ENCODE data around the gene TNS1. TPM values are rescaled to one million over a fixed set of nuclear protein-coding genes. Genes with fewer than 3 reads are reported as not detected.

Gene TNS1
- total and polyA plus RNA-seq, 2 experiments from 2014 or later, result 16.2 to 27.6 TPM

- 77% methylated on average over 13 of the region's 13 CpGs for WGBS (ENCODE audit: low lambda C conversion rate, missing lambda C conversion rate)
- no peaks in the 10 kb centered on the region for H3K9me3 ChIP-seq (ENCODE audit: low read depth)
- no peak overlapping the region for H3K27ac ChIP-seq
- DNase-seq (ENCODE audit: low spot score), result no peak
- H3K4me2 ChIP-seq, result no peak overlapping the region
- H3K9me2 ChIP-seq (replicated peaks; ENCODE audit: insufficient read depth), result no peaks in the 10 kb centered on the region
- H2AFZ ChIP-seq, result no peak overlapping the region
- H3K4me3 ChIP-seq, result no peak overlapping the region
- no peaks in the 10 kb centered on the region for H3K27me3 ChIP-seq
- H3K4me1 ChIP-seq (ENCODE audit: insufficient read depth), result no peaks in the 10 kb centered on the region
- no peaks in the 10 kb centered on the region for H4K20me1 ChIP-seq (ENCODE audit: insufficient read depth, poor library complexity, severe bottlenecking)
- no peaks in the 10 kb centered on the region for H3K36me3 ChIP-seq (replicated peaks; ENCODE audit: insufficient read depth, low read depth)
- no peak for TF ChIP-seq EZH2 (IDR thresholded peaks at IDR 0.05; ENCODE audit: borderline replicate concordance)
- no peak for TF ChIP-seq CTCF (IDR thresholded peaks at IDR 0.05; ENCODE audit: poor library complexity)
- TF ChIP-seq EZH2phosphoT487 (IDR thresholded peaks at IDR 0.05; ENCODE audit: low read depth, severe bottlenecking, unreplicated experiment), result no peak
- H3K79me2 ChIP-seq, result no peaks in the 10 kb centered on the region
Measured at GRCh38 chr2:217789736-217790181, 213.0 kb downstream of the TNS1 start.

- WGBS (ENCODE audit: low lambda C conversion rate, missing lambda C conversion rate), result 36% methylated on average over 15 of the region's 15 CpGs
- Histone ChIP-seq H3K9me2 (replicated peaks; ENCODE audit: insufficient read depth) (no peaks in the 10 kb centered on the region), H3K36me3 (replicated peaks; ENCODE audit: insufficient read depth, low read depth) (no peaks in the 10 kb centered on the region), H3K4me2 (no peak overlapping the region), H3K79me2 (no peaks in the 10 kb centered on the region), H3K27me3 (no peaks in the 10 kb centered on the region), H3K9me3 (ENCODE audit: low read depth) (no peaks in the 10 kb centered on the region), H2AFZ (no peak overlapping the region), H3K27ac (no peak overlapping the region), H3K4me3 (no peak overlapping the region), H3K4me1 (ENCODE audit: insufficient read depth) (no peaks in the 10 kb centered on the region), H4K20me1 (ENCODE audit: insufficient read depth, poor library complexity, severe bottlenecking) (no peaks in the 10 kb centered on the region)
- DNase-seq (ENCODE audit: low spot score), result peak; percentile 84
- peak; percentile 99 for TF ChIP-seq CTCF (IDR thresholded peaks at IDR 0.05; ENCODE audit: poor library complexity)
- TF ChIP-seq EZH2 (IDR thresholded peaks at IDR 0.05; ENCODE audit: borderline replicate concordance), result no peak
- no peak for TF ChIP-seq EZH2phosphoT487 (IDR thresholded peaks at IDR 0.05; ENCODE audit: low read depth, severe bottlenecking, unreplicated experiment)
Measured at GRCh38 chr2:217789003-217789735, 213.6 kb downstream of the TNS1 start.

- Histone ChIP-seq H3K27ac (no peak overlapping the region), H3K4me2 (no peak overlapping the region)
Measured at GRCh38 chr2:217788669-217789002, 214.2 kb downstream of the TNS1 start.

More at GRCh38 chr2:217788669-217789002, 214.2 kb downstream of the TNS1 start:
- Histone ChIP-seq H2AFZ (no peak overlapping the region), H3K79me2 (no peaks in the 10 kb centered on the region), H4K20me1 (ENCODE audit: insufficient read depth, poor library complexity, severe bottlenecking) (no peaks in the 10 kb centered on the region), H3K36me3 (replicated peaks; ENCODE audit: insufficient read depth, low read depth) (no peaks in the 10 kb centered on the region), H3K27me3 (no peaks in the 10 kb centered on the region), H3K4me3 (no peak overlapping the region), H3K4me1 (ENCODE audit: insufficient read depth) (no peaks in the 10 kb centered on the region), H3K9me3 (ENCODE audit: low read depth) (no peaks in the 10 kb centered on the region), H3K9me2 (replicated peaks; ENCODE audit: insufficient read depth) (no peaks in the 10 kb centered on the region)
- DNase-seq (ENCODE audit: low spot score), result no peak
- 91% methylated on average over 7 of the region's 7 CpGs for WGBS (ENCODE audit: low lambda C conversion rate, missing lambda C conversion rate)
- TF ChIP-seq CTCF (IDR thresholded peaks at IDR 0.05; ENCODE audit: poor library complexity) (no peak), EZH2phosphoT487 (IDR thresholded peaks at IDR 0.05; ENCODE audit: low read depth, severe bottlenecking, unreplicated experiment) (no peak), EZH2 (IDR thresholded peaks at IDR 0.05; ENCODE audit: borderline replicate concordance) (no peak)

Data from hepatocyte (in vitro differentiated cells).